Neural progenitor cell (in vitro differentiated cells): ENCODE data around the gene RBM19. TPM values are rescaled to one million over a fixed set of nuclear protein-coding genes. Genes with fewer than 3 reads are reported as not detected.

Experiments used
- DNase-seq: peaks from one replicate; pipeline ENCODE4 v3.0.0-alpha.2; 2016; ENCODE audit warnings: low spot score
- H2AFZ ChIP-seq: fragments of 200-600 bp; sonication (generic); replicated peaks from 2 replicates; pipeline ENCODE4 v1.6.1; 2016; ENCODE audit warnings: antibody characterized with exemption
- H3F3A ChIP-seq: fragments of 200-600 bp; sonication (generic); 2 replicates; pipeline ENCODE4 v1.6.1; 2016; ENCODE audit warnings: antibody characterized with exemption, low read depth
- H3K27ac ChIP-seq: fragments of 200-600 bp; sonication (generic); 2 replicates; pipeline ENCODE4 v1.5.1; 2016; ENCODE audit warnings: mild to moderate bottlenecking
- H3K27me3 ChIP-seq: fragments of 200-600 bp; sonication (generic); 2 replicates; pipeline ENCODE4 v1.6.1; 2016; ENCODE audit warnings: mild to moderate bottlenecking, moderate library complexity
- H3K36me3 ChIP-seq: fragments of 200-600 bp; sonication (generic); 2 replicates; pipeline ENCODE4 v1.5.1; 2016
- H3K4me1 ChIP-seq: fragments of 200-600 bp; sonication (generic); 2 replicates; pipeline ENCODE4 v1.6.1; 2016; ENCODE audit warnings: mixed run types
- H3K4me2 ChIP-seq: fragments of 200-600 bp; sonication (generic); 2 replicates; pipeline ENCODE4 v1.6.1; 2016
- H3K4me3 ChIP-seq: fragments of 200-600 bp; sonication (generic); 2 replicates; pipeline ENCODE4 v1.5.1; 2016
- H3K79me2 ChIP-seq: fragments of 200-600 bp; sonication (generic); 2 replicates; pipeline ENCODE4 v1.6.1; 2016; ENCODE audit warnings: low read depth
- H3K9ac ChIP-seq: fragments of 200-600 bp; sonication (generic); 2 replicates; pipeline ENCODE4 v1.6.1; 2016
- H3K9me3 ChIP-seq: fragments of 200-600 bp; sonication (generic); 2 replicates; pipeline ENCODE4 v1.5.1; 2016; ENCODE audit warnings: low read depth
- H4K20me1 ChIP-seq: fragments of 200-600 bp; sonication (generic); 2 replicates; pipeline ENCODE4 v1.6.1; 2016; ENCODE audit warnings: low read depth
- H3K27ac Mint-ChIP-seq: 3 replicates; pipeline ENCODE4 v1.8.0; 2021; ENCODE audit warnings: mixed read lengths
- H3K27me3 Mint-ChIP-seq: 2 replicates; pipeline ENCODE4 v1.8.0; 2022; ENCODE audit warnings: low read depth, mild to moderate bottlenecking, inconsistent platforms, moderate library complexity, mixed read lengths; ENCODE audit not compliant: insufficient read depth
- H3K36me3 Mint-ChIP-seq: 3 replicates; pipeline ENCODE4 v1.8.0; 2021; ENCODE audit warnings: mixed read lengths
- H3K4me1 Mint-ChIP-seq: 3 replicates; pipeline ENCODE4 v1.8.0; 2021; ENCODE audit warnings: mixed read lengths
- H3K4me3 Mint-ChIP-seq: 3 replicates; pipeline ENCODE4 v1.8.0; 2021; ENCODE audit warnings: mild to moderate bottlenecking, moderate library complexity, mixed read lengths
- H3K9me3 Mint-ChIP-seq: 3 replicates; pipeline ENCODE4 v1.8.0; 2020; ENCODE audit warnings: mixed read lengths
- EZH2 ChIP-seq: fragments of 200-600 bp; sonication (generic); IDR thresholded peaks from 2 replicates; pipeline ENCODE4 v1.6.1; 2017; ENCODE audit warnings: antibody characterized with exemption, mild to moderate bottlenecking, moderate library complexity
- EZH2phosphoT487 ChIP-seq: fragments of 200-600 bp; sonication (generic); IDR thresholded peaks from 2 replicates; pipeline ENCODE4 v1.6.1; 2017; ENCODE audit warnings: antibody characterized with exemption
- total RNA-seq: library from RNA; depleted of rRNA; stranded (reverse); fragments of >200 nt; gene quantifications from 2 replicates; pipeline ENCODE4 v1.2.3, GENCODE V29; 2015; ENCODE audit warnings: low replicate concordance
- TF ChIP-seq, protein P1 (sequence below): fragments of 200-600 bp; sonication (generic); IDR thresholded peaks from 2 replicates; pipeline ENCODE4 v1.5.1; 2017; ENCODE audit warnings: antibody characterized with exemption, mild to moderate bottlenecking

The RBM19 gene
- total RNA-seq, 1 donor from 2014 or later: 23.5 TPM

DNA sequence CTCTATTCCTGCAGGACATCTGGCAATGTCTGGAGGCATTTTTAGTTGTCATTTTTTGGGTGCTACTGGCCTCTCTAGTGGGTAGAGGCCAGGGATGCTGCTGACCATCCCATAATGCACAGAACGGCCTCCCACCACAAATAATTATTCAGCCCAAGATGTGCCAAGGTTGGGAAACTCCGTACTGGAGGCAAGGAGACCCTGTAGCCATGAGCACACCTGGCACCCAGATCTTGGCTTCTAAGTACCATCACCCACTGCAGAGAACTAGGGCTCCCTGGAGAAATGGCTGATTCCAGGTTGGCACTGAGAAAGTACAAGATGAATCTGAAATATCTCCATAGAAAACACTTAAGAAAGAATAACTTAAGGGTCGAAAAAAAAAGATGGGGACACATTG is 81.7 kb downstream of the RBM19 start:
- no peak for DNase-seq
- Histone ChIP-seq H3K4me1 (peaks cover 4% of the 10 kb centered on the region), H3K4me3 (no peak overlapping the region), H3K9ac (no peak overlapping the region), H3K79me2 (no peaks in the 10 kb centered on the region), H3K4me2 (no peak overlapping the region), H3K9me3 (no peaks in the 10 kb centered on the region), H3F3A (peaks cover 3% of the 10 kb centered on the region), H3K27me3 (no peaks in the 10 kb centered on the region), H4K20me1 (no peaks in the 10 kb centered on the region), H2AFZ (no peak overlapping the region), H3K36me3 (no peaks in the 10 kb centered on the region), H3K27ac (no peak overlapping the region)
- Mint-ChIP-seq H3K36me3 (peaks cover 11% of the 10 kb centered on the region), H3K9me3 (peaks cover 20% of the 10 kb centered on the region), H3K27me3 (peaks cover 6% of the 10 kb centered on the region), H3K27ac (no peak overlapping the region), H3K4me1 (peaks cover 31% of the 10 kb centered on the region), H3K4me3 (no peak overlapping the region)
- no peak for TF ChIP-seq EZH2
- TF ChIP-seq, protein P1, sequence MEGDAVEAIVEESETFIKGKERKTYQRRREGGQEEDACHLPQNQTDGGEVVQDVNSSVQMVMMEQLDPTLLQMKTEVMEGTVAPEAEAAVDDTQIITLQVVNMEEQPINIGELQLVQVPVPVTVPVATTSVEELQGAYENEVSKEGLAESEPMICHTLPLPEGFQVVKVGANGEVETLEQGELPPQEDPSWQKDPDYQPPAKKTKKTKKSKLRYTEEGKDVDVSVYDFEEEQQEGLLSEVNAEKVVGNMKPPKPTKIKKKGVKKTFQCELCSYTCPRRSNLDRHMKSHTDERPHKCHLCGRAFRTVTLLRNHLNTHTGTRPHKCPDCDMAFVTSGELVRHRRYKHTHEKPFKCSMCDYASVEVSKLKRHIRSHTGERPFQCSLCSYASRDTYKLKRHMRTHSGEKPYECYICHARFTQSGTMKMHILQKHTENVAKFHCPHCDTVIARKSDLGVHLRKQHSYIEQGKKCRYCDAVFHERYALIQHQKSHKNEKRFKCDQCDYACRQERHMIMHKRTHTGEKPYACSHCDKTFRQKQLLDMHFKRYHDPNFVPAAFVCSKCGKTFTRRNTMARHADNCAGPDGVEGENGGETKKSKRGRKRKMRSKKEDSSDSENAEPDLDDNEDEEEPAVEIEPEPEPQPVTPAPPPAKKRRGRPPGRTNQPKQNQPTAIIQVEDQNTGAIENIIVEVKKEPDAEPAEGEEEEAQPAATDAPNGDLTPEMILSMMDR: no peak
- TF ChIP-seq EZH2phosphoT487: no peak

DNA sequence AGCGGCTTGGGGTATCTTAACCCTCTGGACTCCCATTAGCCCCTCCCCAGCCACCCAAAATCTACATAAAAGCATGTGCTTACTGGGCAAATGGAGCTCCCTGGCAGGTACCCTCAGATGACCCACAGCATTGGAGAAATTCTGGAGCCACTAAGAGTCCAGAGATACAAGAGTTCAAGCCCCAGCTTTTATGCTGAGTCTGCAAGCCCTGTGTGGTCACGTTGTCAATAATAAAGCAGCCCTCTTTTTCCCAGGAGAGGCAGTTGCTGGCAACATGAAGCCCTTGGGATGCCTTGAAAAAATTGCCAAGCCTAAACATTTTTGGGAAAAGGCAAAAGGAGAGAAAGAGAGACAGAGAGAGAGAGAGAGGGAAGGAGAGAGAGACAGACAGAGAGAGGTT is 83.4 kb downstream of the RBM19 start:
- Histone ChIP-seq H3K27me3 (no peaks in the 10 kb centered on the region), H3K4me1 (no peaks in the 10 kb centered on the region), H3K79me2 (no peaks in the 10 kb centered on the region), H3K4me2 (no peak overlapping the region), H3K9me3 (no peaks in the 10 kb centered on the region), H3K27ac (no peak overlapping the region), H3K4me3 (no peak overlapping the region), H3K36me3 (no peaks in the 10 kb centered on the region), H2AFZ (no peak overlapping the region), H4K20me1 (no peaks in the 10 kb centered on the region), H3K9ac (no peak overlapping the region), H3F3A (no peaks in the 10 kb centered on the region)
- H3K4me3 Mint-ChIP-seq: no peak overlapping the region
- H3K27me3 Mint-ChIP-seq: peaks cover 6% of the 10 kb centered on the region
- peaks cover 24% of the 10 kb centered on the region for H3K4me1 Mint-ChIP-seq
- peaks cover 11% of the 10 kb centered on the region for H3K36me3 Mint-ChIP-seq
- no peak for DNase-seq
- TF ChIP-seq, protein P1: no peak
- TF ChIP-seq EZH2phosphoT487 (no peak), EZH2 (no peak)
- H3K27ac Mint-ChIP-seq: no peak overlapping the region
- peaks cover 20% of the 10 kb centered on the region for H3K9me3 Mint-ChIP-seq

- H3K27me3 ChIP-seq: no peaks in the 10 kb centered on the region
- no peaks in the 10 kb centered on the region for H3K36me3 ChIP-seq
- H3K9ac ChIP-seq: no peak overlapping the region
- H3K4me1 Mint-ChIP-seq: peaks cover 21% of the 10 kb centered on the region
- H3K9me3 ChIP-seq: no peaks in the 10 kb centered on the region
- no peak overlapping the region for H3K4me3 ChIP-seq
- H3K79me2 ChIP-seq: no peaks in the 10 kb centered on the region
- H2AFZ ChIP-seq: no peak overlapping the region
- H3K36me3 Mint-ChIP-seq: peaks cover 11% of the 10 kb centered on the region
- peaks cover 20% of the 10 kb centered on the region for H3K9me3 Mint-ChIP-seq
- H4K20me1 ChIP-seq: no peaks in the 10 kb centered on the region
- H3K4me1 ChIP-seq: no peaks in the 10 kb centered on the region
- H3K27me3 Mint-ChIP-seq: peaks cover 4% of the 10 kb centered on the region
- H3K27ac Mint-ChIP-seq: no peak overlapping the region
- no peaks in the 10 kb centered on the region for H3F3A ChIP-seq
- TF ChIP-seq EZH2phosphoT487: no peak
- TF ChIP-seq, protein P1: no peak
- no peak for TF ChIP-seq EZH2
- no peak overlapping the region for H3K4me3 Mint-ChIP-seq
- H3K27ac ChIP-seq: no peak overlapping the region
- no peak for DNase-seq
- H3K4me2 ChIP-seq: no peak overlapping the region
Observed at GRCh38 chr12:113880988-113881962, 84.8 kb downstream of the RBM19 start.
